Stimulated activated CD4-positive, alpha-beta T cell treated with anti-CD3 and anti-CD28 coated beads, TNF-alpha, amount 100 ng/mL, for 48 hours (primary cell): Measurements from ENCODE around the gene ITPK1.

Source experiments
- DNase-seq, 3 donors: peaks; one replicate each; pipeline ENCODE4 v3.0.0-alpha.2; 2020; ENCODE audit warnings: low read depth in 3 of 3

The ITPK1 gene

DNA sequence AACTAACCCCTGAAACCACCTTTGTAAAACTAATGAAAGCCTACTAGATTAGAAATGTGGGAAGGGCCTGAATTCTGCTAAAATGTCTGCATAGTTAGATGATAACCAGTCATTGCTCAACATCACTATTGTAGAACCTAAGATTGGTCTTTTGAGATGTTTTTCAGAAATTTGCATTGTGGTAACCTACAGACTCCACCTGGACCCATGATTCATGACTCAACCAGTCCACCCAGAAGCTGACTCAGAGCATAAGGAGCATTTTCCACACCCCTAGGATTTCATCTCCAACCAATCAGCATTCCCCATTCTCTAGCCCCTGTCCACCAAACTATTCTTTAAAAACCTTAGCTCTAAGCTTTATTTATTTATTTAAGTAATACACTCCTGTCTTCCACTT is 223.1 kb downstream of the ITPK1 start:
- DNase-seq, result no peak

DNA sequence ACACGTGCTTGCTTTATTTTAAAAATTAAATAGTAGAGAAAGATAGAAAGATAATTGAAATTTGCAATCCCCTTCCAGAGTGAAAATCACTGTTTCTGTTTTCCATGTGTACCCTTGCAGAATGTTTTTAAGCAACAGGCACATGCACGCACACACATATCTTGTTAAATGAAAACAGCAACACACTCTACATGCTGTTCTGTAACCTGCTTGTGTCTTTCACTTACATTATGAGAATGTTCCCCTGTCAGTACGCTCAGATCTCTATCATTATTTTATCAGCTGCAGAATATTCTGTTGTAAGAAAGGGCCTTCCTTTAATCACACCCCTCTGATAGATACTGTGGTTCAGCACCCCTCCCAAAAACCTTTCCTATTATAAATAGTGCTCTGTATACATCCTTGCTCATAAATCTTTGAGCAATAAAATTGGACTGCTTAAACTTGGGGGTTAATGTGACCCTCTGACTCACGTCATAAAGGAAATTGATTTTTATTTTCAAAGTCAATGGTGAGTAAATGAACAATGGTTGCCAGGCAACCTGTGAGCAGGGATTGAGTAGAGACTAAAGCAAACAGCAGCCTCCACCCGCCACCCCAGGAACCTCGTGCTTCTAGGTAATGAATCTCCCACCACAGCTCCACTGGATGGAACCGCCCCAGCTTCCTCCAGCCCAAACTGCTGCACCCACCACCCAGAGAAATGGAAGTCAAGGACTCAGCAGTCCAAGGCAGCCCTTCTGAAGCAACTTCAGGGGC is 224.7 kb downstream of the ITPK1 start:
- DNase-seq, result no peak

DNA sequence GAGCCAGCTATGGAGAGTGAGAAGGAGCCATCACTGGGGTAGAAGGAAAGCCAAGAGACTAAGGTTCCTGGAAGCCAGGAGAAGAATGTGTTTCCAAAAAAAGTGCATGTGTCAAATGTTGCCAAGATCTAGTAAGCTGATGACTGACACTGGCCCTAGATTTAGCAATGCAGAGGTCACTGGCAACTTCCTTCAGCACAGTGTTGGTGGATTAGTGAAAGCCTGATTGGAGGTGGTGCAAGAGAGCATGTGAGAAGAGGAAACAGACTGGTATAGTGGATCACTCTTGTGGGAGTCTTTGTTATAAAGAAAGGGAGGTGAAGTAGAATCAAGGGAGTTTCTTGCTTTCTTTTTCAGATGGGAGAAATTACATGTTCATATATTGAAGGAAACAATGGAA is 226.8 kb downstream of the ITPK1 start:
- no peak for DNase-seq

DNA sequence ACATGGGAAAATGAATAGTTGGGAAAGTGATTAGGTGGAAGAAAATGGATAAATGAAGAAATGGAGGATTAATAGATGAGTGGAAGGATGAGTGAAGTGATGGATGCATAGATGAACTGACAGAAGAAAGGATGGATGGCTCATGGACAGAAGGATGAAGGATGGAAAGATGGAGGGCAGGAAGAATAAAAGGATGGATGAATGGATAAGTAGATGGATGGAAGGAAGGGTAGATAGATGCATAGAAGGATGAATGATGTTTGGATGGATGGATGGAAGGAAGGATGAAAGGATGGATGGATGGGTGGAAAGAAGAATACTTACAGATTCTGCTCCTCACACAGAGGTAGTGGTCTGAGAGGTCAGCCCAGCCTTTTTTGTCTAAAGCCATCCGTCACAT is 228.6 kb downstream of the ITPK1 start:
- no peak for DNase-seq
